Heart left ventricle (tissue), 16 donors: Measurements from ENCODE around the gene KRTAP5-9. TPM values are rescaled to one million over a fixed set of nuclear protein-coding genes. Genes with fewer than 3 reads are reported as not detected.

Experiments used
- ATAC-seq, 4 donors: fragments of 200-7000 bp; cut with Tn5 transposase; one replicate each; pipeline ENCODE4 v1.9.1; 2020 to 2022; ENCODE audit warnings: moderate library complexity in 4 of 4, mild to moderate bottlenecking in 3 of 4, moderate number of reproducible peaks in 1 of 4
- DNase-seq, 5 donors: peaks; one replicate each; pipeline ENCODE4 v3.0.0-alpha.2; 2020
- H3K27ac ChIP-seq, 12 donors: fragments of 200-600 bp; sonication (generic) in 4 of 12; one replicate each; pipeline versions ENCODE4 v1.5.0 to v1.8.0; 2016 to 2022; ENCODE audit warnings: mild to moderate bottlenecking in 2 of 12
- H3K27me3 ChIP-seq, 9 donors: fragments of 200-600 bp; sonication (generic) in 2 of 9; one replicate each; pipeline versions ENCODE4 v1.5.1 to v1.8.0; 2016 to 2022; ENCODE audit warnings: mild to moderate bottlenecking in 3 of 9
- H3K36me3 ChIP-seq, 9 donors: fragments of 200-600 bp; sonication (generic) in 2 of 9; one replicate each; pipeline versions ENCODE4 v1.5.0 to v1.8.0; 2018 to 2022; ENCODE audit warnings: mild to moderate bottlenecking in 2 of 9
- H3K4me1 ChIP-seq, 12 donors: fragments of 200-600 bp; sonication (generic) in 4 of 12; one replicate each; pipeline versions ENCODE4 v1.5.0 to v1.8.0; 2016 to 2022; ENCODE audit warnings: mild to moderate bottlenecking in 3 of 12
- H3K4me3 ChIP-seq, 12 donors: fragments of 200-600 bp; sonication (generic) in 4 of 12; one replicate each; pipeline versions ENCODE4 v1.5.0 to v1.8.0; 2017 to 2022; ENCODE audit warnings: mild to moderate bottlenecking in 9 of 12, moderate library complexity in 4 of 12
- H3K9me3 ChIP-seq, 12 donors: fragments of 200-600 bp; sonication (generic) in 4 of 12; one replicate each; pipeline versions ENCODE4 v1.5.0 to v1.8.0; 2016 to 2022; ENCODE audit warnings: mild to moderate bottlenecking in 1 of 12
- CTCF ChIP-seq, 12 donors: fragments of 200-600 bp; sonication (generic) in 4 of 12; IDR thresholded peaks; one replicate each; pipeline versions ENCODE4 v1.5.0 to v1.8.0; 2018 to 2022; ENCODE audit warnings: antibody characterized with exemption in 12 of 12, mild to moderate bottlenecking in 5 of 12
- POLR2A ChIP-seq, 2 donors: fragments of 450-650 bp; IDR thresholded peaks; one replicate each; pipeline ENCODE4 v1.6.1; 2017; ENCODE audit warnings: antibody characterized with exemption in 2 of 2, mild to moderate bottlenecking in 2 of 2, moderate library complexity in 2 of 2
- WGBS, 4 donors: extraction: QIAGEN DNeasy Blood & Tissue Kit in 2 of 4; methylation state at CpG; one replicate each; pipeline versions ENCODE4 v1.1.5 to v1.1.7; 2013 to 2018; 5-methylcytosine and 5-hydroxymethylcytosine counted together
- intact Hi-C, 10 donors: fragments of 100-400 bp; cut with DNase I; formaldehyde crosslinking; loops; one replicate each; pipeline versions ENCODE4 v1.11.1 to v1.14.2; 2022
- polyA plus RNA-seq, 2 donors: library from polyadenylated mRNA; stranded (reverse); fragments of 200-250 nt; gene quantifications; one replicate each; pipeline ENCODE4 v1.2.3, GENCODE V29; 2013
- total RNA-seq, 9 donors: library from RNA; depleted of rRNA in 2 of 9; stranded (reverse); fragments of >200 nt in 2 of 9; fragmentation: NEBNext Ultra II Directional in 3 of 9; extraction: Animal tissue kit (Norgen Biotek cat#: 25700) in 3 of 9; gene quantifications; one replicate each; pipeline versions ENCODE4 v1.1.0 to v1.2.4, GENCODE V29; 2016 to 2023
- donor health status: ischemic (EF 13 %, LVEDD 7.1; RV severe dilation, severe dysfunction).
- donor health status: healthy with polysubstance abuse.
- donor health status: DM: no; HTN: yes; CAD: no.
- donor health status: DM: no; HTN: no; CAD: no.
- donor health status: ischemic (EF 25% LVEDD 6.9; RV normal size, moderate dysfunction).
- donor health status: ischemic (EF 25% LVEDD 5.7; RV mildly dilated, moderate dysfunction).
- donor health status: healthy.
- donor health status: DM: yes; HTN: yes; CAD: no.
- donor health status: ischemic (EF 35%, LVEDD 5.7; RV mildly dilated, moderate dysfunction).
- donor health status: nonischemic (EF 11% LVEDD 7.7; RV severe dilation, severe dysfunction).
- donor health status: DM: yes; HTN: yes; CAD: no.
- donor health status: PGD.
- donor health status: ischemic (EF 29% LVEDD 5.4; RV normal size, mild dysfunction).
- donor health status: nonischemic (EF 23%, LVEDD 6.1; RV moderate dilation, normal function).

Gene KRTAP5-9
- total and polyA plus RNA-seq, 11 donors: not detected

GRCh38 chr11:71545405-71545966 lies 2.7 kb upstream of the KRTAP5-9 start:
- WGBS, 4 donors: 73 to 86% (median 83%) methylated on average over 11 to 12 of the region's 12 CpGs
- ATAC-seq: no peak
- intact Hi-C loops: no loop called here
- H3K36me3 ChIP-seq: no peaks in the 10 kb centered on the region
- no peak for DNase-seq
- H3K27ac ChIP-seq: no peak overlapping the region
- no peak overlapping the region for H3K4me3 ChIP-seq
- H3K27me3 ChIP-seq: peaks cover 0 to 11% (median 0%) of the 10 kb centered on the region in 9 donors
- peaks cover 0 to 9% (median 0%) of the 10 kb centered on the region in 12 donors for H3K4me1 ChIP-seq
- no peaks in the 10 kb centered on the region for H3K9me3 ChIP-seq
- TF ChIP-seq CTCF (IDR thresholded peaks at IDR 0.05): no peak
- no peak for TF ChIP-seq POLR2A (IDR thresholded peaks at IDR 0.05)

GRCh38 chr11:71548716-71549151 lies 514 bp downstream of the KRTAP5-9 start:
- peaks cover 0 to 11% (median 0%) of the 10 kb centered on the region in 9 donors for H3K27me3 ChIP-seq
- no peak overlapping the region for H3K27ac ChIP-seq
- no peaks in the 10 kb centered on the region for H3K36me3 ChIP-seq
- no peak for DNase-seq
- no peak overlapping the region for H3K4me3 ChIP-seq
- peaks cover 0 to 9% (median 0%) of the 10 kb centered on the region in 12 donors for H3K4me1 ChIP-seq
- WGBS, 4 donors: 7 to 40% (median 29%) methylated on average over 1 to 5 of the region's 5 CpGs
- no peak for ATAC-seq
- intact Hi-C loops: no loop called here
- no peaks in the 10 kb centered on the region for H3K9me3 ChIP-seq
- TF ChIP-seq POLR2A (IDR thresholded peaks at IDR 0.05): no peak
- TF ChIP-seq CTCF (IDR thresholded peaks at IDR 0.05): no peak

GRCh38 chr11:71551711-71552110 lies 3.5 kb downstream of the KRTAP5-9 start:
- H3K4me3 ChIP-seq: no peak overlapping the region
- TF ChIP-seq CTCF (IDR thresholded peaks at IDR 0.05) (no peak), POLR2A (IDR thresholded peaks at IDR 0.05) (no peak)
- no peaks in the 10 kb centered on the region for H3K36me3 ChIP-seq
- ATAC-seq: no peak
- peaks cover 0 to 11% (median 0%) of the 10 kb centered on the region in 9 donors for H3K27me3 ChIP-seq
- H3K9me3 ChIP-seq: no peaks in the 10 kb centered on the region
- no peak for DNase-seq
- 94 to 97% (median 95%) methylated on average over 1 of the region's 1 CpG for WGBS, 4 donors
- no peak overlapping the region for H3K27ac ChIP-seq
- intact Hi-C loops: no loop called here
- peaks cover 0 to 9% (median 0%) of the 10 kb centered on the region in 12 donors for H3K4me1 ChIP-seq

GRCh38 chr11:71554996-71555395 lies 6.8 kb downstream of the KRTAP5-9 start:
- 69 to 90% (median 79%) methylated on average over 3 to 6 of the region's 6 CpGs for WGBS, 4 donors
- DNase-seq: no peak
- H3K27me3 ChIP-seq: no peaks in the 10 kb centered on the region
- H3K36me3 ChIP-seq: no peaks in the 10 kb centered on the region
- TF ChIP-seq CTCF (IDR thresholded peaks at IDR 0.05) (no peak), POLR2A (IDR thresholded peaks at IDR 0.05) (no peak)
- H3K27ac ChIP-seq: no peak overlapping the region
- H3K4me1 ChIP-seq: peaks cover 0 to under 1% (median 0%) of the 10 kb centered on the region in 12 donors
- intact Hi-C loops: no loop called here
- no peak overlapping the region for H3K4me3 ChIP-seq
- H3K9me3 ChIP-seq: peaks cover 0 to 2% (median 0%) of the 10 kb centered on the region in 12 donors
- ATAC-seq: no peak
